Measurements from ENCODE around the gene MEGF11.

Gene MEGF11

GRCh38 chr15:66035901-66036300, 217.6 kb downstream of the MEGF11 start:
- no peak for TF ChIP-seq TARDBP (IDR thresholded peaks at IDR 0.05)
- no peak for TF ChIP-seq ELF4 (IDR thresholded peaks at IDR 0.05)
- TF ChIP-seq SUZ12 (IDR thresholded peaks at IDR 0.05) = no peak
- TF ChIP-seq PKNOX1 (IDR thresholded peaks at IDR 0.05) = no peak
- no peak for TF ChIP-seq ZNF384 (IDR thresholded peaks at IDR 0.05)
- TF ChIP-seq FOXM1 (IDR thresholded peaks at IDR 0.05; ENCODE audit: borderline replicate concordance) = no peak
- no peak for TF ChIP-seq LEF1 (IDR thresholded peaks at IDR 0.05; ENCODE audit: borderline replicate concordance)
- no peak for TF ChIP-seq BHLHE40 (IDR thresholded peaks at IDR 0.05; ENCODE audit: borderline replicate concordance)
- no peak for TF ChIP-seq NFRKB (IDR thresholded peaks at IDR 0.05)
- no peak for TF ChIP-seq FOXK2 (IDR thresholded peaks at IDR 0.05)
- TF ChIP-seq SP1 (IDR thresholded peaks at IDR 0.05) = no peak
- no peak for TF ChIP-seq L3MBTL2 (conservative IDR thresholded peaks at IDR 0.05)
- no peak for TF ChIP-seq HDGF (IDR thresholded peaks at IDR 0.05; ENCODE audit: borderline replicate concordance)
- TF ChIP-seq FOXA1 (IDR thresholded peaks at IDR 0.05) = no peak
- TF ChIP-seq ARNT (IDR thresholded peaks at IDR 0.05) = no peak
- no peak for TF ChIP-seq CTBP1 (IDR thresholded peaks at IDR 0.05; ENCODE audit: borderline replicate concordance)
- DNase-seq (ENCODE audit: extremely low spot score) = no peak
- ChIA-PET CTCF (no interaction called here), POLR2A (no interaction called here)

GRCh38 chr15:66033143-66033542, 220.4 kb downstream of the MEGF11 start:
- DNase-seq (ENCODE audit: extremely low spot score) = no peak
- POLR2A ChIA-PET = no interaction called here
- CTCF ChIA-PET = no interaction called here
- no peak for TF ChIP-seq SP1 (IDR thresholded peaks at IDR 0.05)
- no peak for TF ChIP-seq FOXK2 (IDR thresholded peaks at IDR 0.05)
- no peak for TF ChIP-seq L3MBTL2 (conservative IDR thresholded peaks at IDR 0.05)
- no peak for TF ChIP-seq LEF1 (IDR thresholded peaks at IDR 0.05; ENCODE audit: borderline replicate concordance)

GRCh38 chr15:66032006-66032405, 221.5 kb downstream of the MEGF11 start:
- no peak for TF ChIP-seq PKNOX1 (IDR thresholded peaks at IDR 0.05)
- TF ChIP-seq FOXM1 (IDR thresholded peaks at IDR 0.05; ENCODE audit: borderline replicate concordance) = no peak
- no peak for TF ChIP-seq LEF1 (IDR thresholded peaks at IDR 0.05; ENCODE audit: borderline replicate concordance)
- no peak for TF ChIP-seq NFRKB (IDR thresholded peaks at IDR 0.05)
- no peak for DNase-seq (ENCODE audit: extremely low spot score)
- POLR2A ChIA-PET = no interaction called here
- CTCF ChIA-PET = no interaction called here

GRCh38 chr15:66030650-66031049, 222.9 kb downstream of the MEGF11 start:
- POLR2A ChIA-PET = no interaction called here
- no peak for DNase-seq (ENCODE audit: extremely low spot score)
- CTCF ChIA-PET = no interaction called here
- TF ChIP-seq LEF1 (IDR thresholded peaks at IDR 0.05; ENCODE audit: borderline replicate concordance) (no peak), FOXM1 (IDR thresholded peaks at IDR 0.05; ENCODE audit: borderline replicate concordance) (no peak), NFRKB (IDR thresholded peaks at IDR 0.05) (no peak), FOXA1 (IDR thresholded peaks at IDR 0.05) (no peak), BHLHE40 (IDR thresholded peaks at IDR 0.05; ENCODE audit: borderline replicate concordance) (no peak), CTBP1 (IDR thresholded peaks at IDR 0.05; ENCODE audit: borderline replicate concordance) (no peak), PKNOX1 (IDR thresholded peaks at IDR 0.05) (no peak), FOXK2 (IDR thresholded peaks at IDR 0.05) (no peak), ARNT (IDR thresholded peaks at IDR 0.05) (no peak)

DNA sequence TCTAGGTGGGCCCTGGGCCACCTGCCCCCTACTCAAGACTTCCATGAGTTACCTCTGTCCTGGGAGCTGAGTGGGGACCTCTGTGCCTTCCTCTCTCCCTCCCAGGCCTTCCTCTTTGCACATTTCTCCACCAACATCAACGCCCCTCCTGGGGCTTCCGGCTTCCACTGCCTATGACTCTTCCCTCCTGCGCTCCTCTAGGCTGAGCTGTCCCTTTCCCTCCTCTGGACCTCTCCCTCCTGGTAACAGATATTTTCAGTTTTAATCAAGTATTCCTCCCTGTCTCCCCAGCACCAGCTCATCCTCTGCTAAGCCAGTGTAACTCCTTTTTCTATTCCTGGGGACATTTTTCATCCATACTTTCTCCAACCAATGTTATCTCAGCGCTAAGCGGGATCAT, 223.9 kb downstream of the MEGF11 start:
- DNase-seq (ENCODE audit: extremely low spot score) = no peak
- TF ChIP-seq SUZ12 (IDR thresholded peaks at IDR 0.05) (no peak), FOXK2 (IDR thresholded peaks at IDR 0.05) (no peak), ARNT (IDR thresholded peaks at IDR 0.05) (no peak), PKNOX1 (IDR thresholded peaks at IDR 0.05) (no peak), FOXA1 (IDR thresholded peaks at IDR 0.05) (no peak), CTBP1 (IDR thresholded peaks at IDR 0.05; ENCODE audit: borderline replicate concordance) (no peak), L3MBTL2 (conservative IDR thresholded peaks at IDR 0.05) (no peak)
- POLR2A ChIA-PET = no interaction called here
- CTCF ChIA-PET = no interaction called here

DNA sequence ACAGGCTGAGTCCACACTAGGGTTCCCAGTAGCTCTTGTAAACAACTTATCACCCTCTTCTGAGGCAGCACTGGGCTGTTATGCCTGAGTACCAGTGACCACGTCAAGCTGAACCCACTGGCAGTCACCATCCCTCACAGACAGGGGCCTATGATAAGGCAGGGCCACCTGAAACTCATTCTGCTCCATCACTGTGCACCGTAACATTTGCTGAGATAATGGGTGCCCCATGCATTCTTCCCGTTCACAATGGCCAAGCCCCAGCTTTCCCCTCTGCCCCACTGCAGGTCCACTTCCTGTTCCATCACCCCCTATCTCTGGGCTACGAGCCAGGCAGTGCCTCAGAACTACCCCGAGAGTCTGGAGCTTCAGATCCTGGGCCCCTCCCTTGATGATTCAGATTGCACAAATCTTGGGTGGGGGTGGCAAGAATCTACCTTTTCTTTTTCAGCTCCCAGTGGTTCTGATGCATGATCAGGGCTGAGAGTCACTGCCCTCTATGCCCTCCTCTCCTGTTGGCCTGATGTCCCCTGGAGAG, 226.2 kb downstream of the MEGF11 start:
- DNase-seq (ENCODE audit: extremely low spot score) = no peak
- ChIA-PET CTCF (interaction anchor here (0.5 to 0.6 kb wide), 2 partner anchors 11 to 43 kb away, joined by 4 read pairs; no protein-coding TSS in a partner anchor), POLR2A (interaction anchor here (1.4 kb wide), 1 partner anchor 12 kb away, joined by 3 read pairs; no protein-coding TSS in a partner anchor)
- TF ChIP-seq FOXA1 (IDR thresholded peaks at IDR 0.05) (no peak), LEF1 (IDR thresholded peaks at IDR 0.05; ENCODE audit: borderline replicate concordance) (no peak), BHLHE40 (IDR thresholded peaks at IDR 0.05; ENCODE audit: borderline replicate concordance) (no peak), SP1 (IDR thresholded peaks at IDR 0.05) (no peak), ARNT (IDR thresholded peaks at IDR 0.05) (no peak), PKNOX1 (IDR thresholded peaks at IDR 0.05) (no peak), SUZ12 (IDR thresholded peaks at IDR 0.05) (no peak)
